SH-SY5Y (cell line): ENCODE results near the gene PLAAT3.

Experiments used
- GATA2 ChIP-seq: IDR thresholded peaks from 2 replicates; pipeline ENCODE4 v1.6.1; 2011; ENCODE audit warnings: mild to moderate bottlenecking, low read depth, low read length
- GATA3 ChIP-seq: IDR thresholded peaks from 2 replicates; pipeline ENCODE4 v1.6.1; 2011; ENCODE audit warnings: low read depth, mild to moderate bottlenecking, low read length, moderate library complexity

DNA sequence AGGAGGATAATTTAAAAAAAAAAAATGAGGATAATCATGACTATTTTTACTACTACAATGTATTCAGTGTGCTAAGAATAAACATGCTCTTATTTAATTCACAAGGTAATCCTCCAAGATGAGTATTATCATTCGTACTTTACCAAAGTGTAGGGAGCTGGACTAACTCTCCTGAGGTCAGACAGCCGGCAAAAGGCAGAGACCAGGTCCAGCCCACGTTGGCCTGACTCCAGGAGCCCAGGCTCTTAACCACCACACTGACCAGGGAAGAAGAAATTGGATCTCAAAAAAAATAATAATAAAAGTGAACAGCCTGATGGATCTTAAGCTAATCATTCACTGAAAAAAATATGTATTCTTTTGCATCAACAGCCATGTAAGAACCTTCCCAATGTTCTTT lies 25.2 kb downstream of the PLAAT3 start:
- TF ChIP-seq GATA3 = no peak
- no peak for TF ChIP-seq GATA2
